ENCODE results near the gene UBE2S.

- TF ChIP-seq CTCF (IDR thresholded peaks at IDR 0.05) (no peak), POLR2A (IDR thresholded peaks at IDR 0.05) (no peak), POLR2AphosphoS5 (IDR thresholded peaks at IDR 0.05) (no peak)
These were observed 1.9 kb downstream of the UBE2S start for GRCh38 chr19:55405638-55406037.

All from breast epithelium (tissue), 3 donors.